Astrocyte (in vitro differentiated cells and primary cell): ENCODE results near the gene SREBF2. TPM values are rescaled to one million over a fixed set of nuclear protein-coding genes. Genes with fewer than 3 reads are reported as not detected.

Experiments used
- DNase-seq: peaks from one replicate; pipeline ENCODE4 v3.0.0-alpha.2; 2010; ENCODE audit warnings: low read depth
- FAIRE-seq: peaks from 2 replicates; lab custom pipeline; 2011; peaks lifted over from hg19 to GRCh38; lab: Jason Lieb, UNC
- H2AFZ ChIP-seq: 2 replicates; pipeline ENCODE4 v1.6.0; 2012; ENCODE audit warnings: low read depth, low read length, inconsistent platforms
- H3K27ac ChIP-seq: 2 replicates; pipeline ENCODE4 v1.5.1; 2011; ENCODE audit warnings: low read depth, low read length, inconsistent platforms
- H3K27me3 ChIP-seq: 2 replicates; pipeline ENCODE4 v1.6.0; 2011; ENCODE audit warnings: low read length, inconsistent platforms; ENCODE audit not compliant: insufficient read depth
- H3K36me3 ChIP-seq: 2 replicates; pipeline ENCODE4 v1.5.1; 2011; ENCODE audit warnings: low read length, inconsistent platforms; ENCODE audit not compliant: insufficient read depth
- H3K4me1 ChIP-seq: 2 replicates; pipeline ENCODE4 v1.5.1; 2011; ENCODE audit warnings: low read length, inconsistent platforms; ENCODE audit not compliant: insufficient read depth
- H3K4me2 ChIP-seq: 2 replicates; pipeline ENCODE4 v1.6.0; 2012; ENCODE audit warnings: low read length, inconsistent platforms
- H3K4me3 ChIP-seq: 2 replicates; pipeline ENCODE4 v1.5.1; 2011; ENCODE audit warnings: low read depth, mild to moderate bottlenecking, low read length, inconsistent platforms; ENCODE audit not compliant: insufficient read depth
- H3K79me2 ChIP-seq: 2 replicates; pipeline ENCODE4 v1.6.0; 2012; ENCODE audit warnings: mild to moderate bottlenecking, low read length, inconsistent platforms; ENCODE audit not compliant: insufficient read depth
- H3K9ac ChIP-seq: 2 replicates; pipeline ENCODE4 v1.6.0; 2012; ENCODE audit warnings: mild to moderate bottlenecking, low read length, inconsistent platforms
- H3K9me3 ChIP-seq: 2 replicates; pipeline ENCODE4 v1.5.1; 2012; ENCODE audit warnings: low read depth, mild to moderate bottlenecking, low read length, inconsistent platforms; ENCODE audit not compliant: insufficient read depth
- H4K20me1 ChIP-seq: 2 replicates; pipeline ENCODE4 v1.6.0; 2012; ENCODE audit warnings: low read length, inconsistent platforms; ENCODE audit not compliant: insufficient read depth
- H3K27ac Mint-ChIP-seq: one replicate; pipeline ENCODE4 v1.8.0; 2021; ENCODE audit warnings: mild to moderate bottlenecking, mixed read lengths; ENCODE audit not compliant: unreplicated experiment
- H3K27me3 Mint-ChIP-seq: one replicate; pipeline ENCODE4 v1.8.0; 2021; ENCODE audit warnings: low read depth, mixed read lengths; ENCODE audit not compliant: unreplicated experiment
- H3K36me3 Mint-ChIP-seq: one replicate; pipeline ENCODE4 v1.8.0; 2021; ENCODE audit warnings: low read depth, mixed read lengths; ENCODE audit not compliant: unreplicated experiment
- H3K4me1 Mint-ChIP-seq: one replicate; pipeline ENCODE4 v1.8.0; 2021; ENCODE audit warnings: low read depth, mixed read lengths; ENCODE audit not compliant: unreplicated experiment
- H3K4me3 Mint-ChIP-seq: one replicate; pipeline ENCODE4 v1.8.0; 2021; ENCODE audit warnings: mild to moderate bottlenecking, moderate library complexity, mixed read lengths; ENCODE audit not compliant: unreplicated experiment
- H3K9me3 Mint-ChIP-seq: one replicate; pipeline ENCODE4 v1.8.0; 2021; ENCODE audit warnings: mild to moderate bottlenecking, mixed read lengths; ENCODE audit not compliant: unreplicated experiment
- CTCF ChIP-seq: IDR thresholded peaks from 2 replicates; pipeline ENCODE4 v1.5.1; 2011; ENCODE audit warnings: low read depth, mild to moderate bottlenecking, inconsistent platforms, low read length, moderate library complexity; ENCODE audit not compliant: insufficient read depth
- EZH2 ChIP-seq: IDR thresholded peaks from 2 replicates; pipeline ENCODE4 v1.6.1; 2012; ENCODE audit warnings: mild to moderate bottlenecking, low read length, inconsistent platforms; ENCODE audit not compliant: insufficient read depth
- total RNA-seq: library from RNA; stranded (reverse); gene quantifications from 2 replicates; pipeline ENCODE4 v1.2.1, GENCODE V29; 2021

SREBF2 gene
- total RNA-seq, 1 donor from 2014 or later: 83.9 TPM

DNA sequence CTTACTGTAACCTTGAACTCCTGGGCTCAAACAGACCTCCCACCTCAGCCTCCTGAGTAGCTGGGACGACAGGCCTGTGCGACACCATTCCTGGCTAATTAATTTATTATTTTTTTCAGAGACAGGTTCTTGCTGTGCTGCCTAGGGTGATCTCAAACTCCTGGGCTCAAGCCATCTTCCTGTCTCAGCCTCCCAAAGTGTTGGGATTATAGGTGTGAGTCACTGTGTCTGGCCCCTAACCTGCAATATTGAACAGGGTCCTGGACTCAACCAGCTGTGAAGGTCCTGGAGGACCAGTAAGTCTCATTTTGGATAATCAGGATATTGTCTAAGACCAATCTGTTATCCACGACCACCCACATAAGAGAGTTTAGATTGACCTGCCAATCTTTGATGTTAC lies 17.2 kb upstream of the SREBF2 start:
- no peaks in the 10 kb centered on the region for H3K36me3 ChIP-seq
- H3K4me1 Mint-ChIP-seq: no peaks in the 10 kb centered on the region
- H3K4me3 Mint-ChIP-seq: no peak overlapping the region
- peaks cover 11% of the 10 kb centered on the region for H3K36me3 Mint-ChIP-seq
- H3K27me3 Mint-ChIP-seq: no peaks in the 10 kb centered on the region
- FAIRE-seq (no peak), DNase-seq (no peak)
- no peaks in the 10 kb centered on the region for H3K27me3 ChIP-seq
- H2AFZ ChIP-seq: no peak overlapping the region
- H3K27ac Mint-ChIP-seq: no peak overlapping the region
- H3K79me2 ChIP-seq: no peaks in the 10 kb centered on the region
- no peaks in the 10 kb centered on the region for H3K4me1 ChIP-seq
- H4K20me1 ChIP-seq: no peaks in the 10 kb centered on the region
- no peak overlapping the region for H3K9ac ChIP-seq
- TF ChIP-seq EZH2: no peak
- no peak for TF ChIP-seq CTCF
- no peaks in the 10 kb centered on the region for H3K9me3 ChIP-seq
- no peaks in the 10 kb centered on the region for H3K9me3 Mint-ChIP-seq
- no peak overlapping the region for H3K4me2 ChIP-seq
- H3K27ac ChIP-seq: no peak overlapping the region
- no peak overlapping the region for H3K4me3 ChIP-seq

GRCh38 chr22:41816241-41816640 lies 16.7 kb upstream of the SREBF2 start:
- H3K27ac Mint-ChIP-seq: no peak overlapping the region
- no peak overlapping the region for H3K27ac ChIP-seq
- H3K9me3 Mint-ChIP-seq: no peaks in the 10 kb centered on the region
- H3K9ac ChIP-seq: no peak overlapping the region
- no peaks in the 10 kb centered on the region for H3K27me3 Mint-ChIP-seq
- no peak overlapping the region for H2AFZ ChIP-seq
- no peak overlapping the region for H3K4me3 Mint-ChIP-seq
- H3K36me3 ChIP-seq: no peaks in the 10 kb centered on the region
- H3K4me2 ChIP-seq: no peak overlapping the region
- H3K4me1 Mint-ChIP-seq: no peaks in the 10 kb centered on the region
- H3K36me3 Mint-ChIP-seq: peaks cover 11% of the 10 kb centered on the region
- no peaks in the 10 kb centered on the region for H4K20me1 ChIP-seq
- DNase-seq: no peak
- no peaks in the 10 kb centered on the region for H3K4me1 ChIP-seq
- no peak overlapping the region for H3K4me3 ChIP-seq
- TF ChIP-seq CTCF (no peak), EZH2 (no peak)
- no peaks in the 10 kb centered on the region for H3K79me2 ChIP-seq
- H3K9me3 ChIP-seq: no peaks in the 10 kb centered on the region
- H3K27me3 ChIP-seq: no peaks in the 10 kb centered on the region
- FAIRE-seq: no peak

DNA sequence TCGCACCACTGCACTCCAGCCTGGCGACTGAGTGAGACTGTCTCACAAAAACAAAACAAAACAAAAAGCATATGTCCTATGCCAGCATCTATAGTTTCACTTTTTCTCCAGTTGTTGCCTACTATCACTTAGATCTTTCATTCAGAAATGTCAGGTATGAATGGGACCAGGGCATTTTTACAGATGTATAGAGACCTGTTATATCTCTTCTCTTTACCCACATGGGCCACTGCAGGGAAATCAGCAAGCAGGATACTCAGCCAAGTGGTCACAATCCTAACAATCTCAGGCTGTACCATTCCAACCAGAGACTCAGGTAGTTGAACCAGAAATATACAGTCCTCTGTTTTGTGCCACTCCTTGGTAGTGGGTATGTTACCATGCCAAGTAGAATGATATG lies 16.0 kb upstream of the SREBF2 start:
- Histone ChIP-seq H3K27me3 (no peaks in the 10 kb centered on the region), H3K79me2 (no peaks in the 10 kb centered on the region), H4K20me1 (no peaks in the 10 kb centered on the region), H3K9ac (no peak overlapping the region), H3K4me2 (no peak overlapping the region), H3K36me3 (no peaks in the 10 kb centered on the region), H3K9me3 (no peaks in the 10 kb centered on the region), H3K27ac (no peak overlapping the region), H3K4me1 (peaks cover under 1% of the 10 kb centered on the region), H3K4me3 (no peak overlapping the region), H2AFZ (no peak overlapping the region)
- Mint-ChIP-seq H3K27me3 (no peaks in the 10 kb centered on the region), H3K4me1 (peaks cover 4% of the 10 kb centered on the region), H3K9me3 (no peaks in the 10 kb centered on the region), H3K27ac (no peak overlapping the region), H3K4me3 (no peak overlapping the region), H3K36me3 (peaks cover 6% of the 10 kb centered on the region)
- DNase-seq: no peak
- TF ChIP-seq CTCF (no peak), EZH2 (no peak)
- no peak for FAIRE-seq
